Neuronal stem cell (in vitro differentiated cells): ENCODE measurements around the gene IQCF6.

ENCODE experiments used
- DNase-seq: peaks from one replicate; pipeline ENCODE4 v3.0.0-alpha.2; 2013; ENCODE audit warnings: low spot score
- H2AFZ ChIP-seq: one replicate; pipeline ENCODE4 v1.6.1; 2013; ENCODE audit warnings: mild to moderate bottlenecking, low read length, inconsistent platforms
- H2AK5ac ChIP-seq: 2 replicates; pipeline ENCODE4 v1.6.1; 2013; ENCODE audit warnings: low read depth, mild to moderate bottlenecking, inconsistent platforms, low read length, moderate library complexity, mixed read lengths
- H2BK120ac ChIP-seq: 2 replicates; pipeline ENCODE4 v1.6.1; 2013; ENCODE audit warnings: low read depth, mild to moderate bottlenecking, inconsistent platforms, low read length, moderate library complexity, mixed read lengths
- H2BK12ac ChIP-seq: one replicate; pipeline ENCODE4 v1.6.1; 2013; ENCODE audit warnings: low read length, inconsistent platforms
- H2BK15ac ChIP-seq: 2 replicates; pipeline ENCODE4 v1.6.1; 2013; ENCODE audit warnings: mild to moderate bottlenecking, low read length, inconsistent platforms, mixed read lengths
- H2BK5ac ChIP-seq: one replicate; pipeline ENCODE4 v1.6.1; 2013; ENCODE audit warnings: inconsistent platforms, mild to moderate bottlenecking, low read length, moderate library complexity
- H3K14ac ChIP-seq: one replicate; pipeline ENCODE4 v1.6.1; 2013; ENCODE audit warnings: low read length, inconsistent platforms
- H3K18ac ChIP-seq: 2 replicates; pipeline ENCODE4 v1.6.1; 2013; ENCODE audit warnings: low read length, inconsistent platforms
- H3K23ac ChIP-seq: 2 replicates; pipeline ENCODE4 v1.6.1; 2013; ENCODE audit warnings: low read depth, mild to moderate bottlenecking, mixed read lengths, low read length, inconsistent platforms; ENCODE audit not compliant: poor library complexity
- H3K27ac ChIP-seq: replicated peaks from 3 replicates; pipeline ENCODE4 v1.5.1; 2013; ENCODE audit warnings: low read length, inconsistent platforms
- H3K27me3 ChIP-seq, 3 experiments: 2 replicates each; pipeline ENCODE4 v1.6.1; 2013; ENCODE audit warnings: low read length in 3 of 3, mild to moderate bottlenecking in 2 of 3, inconsistent platforms in 1 of 3, low read depth in 1 of 3, mixed read lengths in 1 of 3, moderate library complexity in 1 of 3; ENCODE audit not compliant: control insufficient read depth in 3 of 3, insufficient read depth in 3 of 3
- H3K36me3 ChIP-seq, 2 donors: replicated peaks in 1 of 2; 2 replicates each; pipeline ENCODE4 v1.6.1; 2013; ENCODE audit warnings: low read length in 2 of 2; ENCODE audit not compliant: control insufficient read depth in 2 of 2, insufficient read depth in 2 of 2
- H3K4ac ChIP-seq: 2 replicates; pipeline ENCODE4 v1.6.1; 2013; ENCODE audit warnings: inconsistent platforms, mild to moderate bottlenecking, low read length, moderate library complexity
- H3K4me1 ChIP-seq, 2 donors: 1 replicate in 1 of 2; 2 replicates in 1 of 2; pipeline ENCODE4 v1.6.1; 2013; ENCODE audit warnings: low read length in 2 of 2, low read depth in 1 of 2; ENCODE audit not compliant: control insufficient read depth in 2 of 2, insufficient read depth in 1 of 2
- H3K4me2 ChIP-seq: one replicate; pipeline ENCODE4 v1.6.1; 2013; ENCODE audit warnings: mild to moderate bottlenecking, low read length, inconsistent platforms; ENCODE audit not compliant: insufficient read depth, poor library complexity, severe bottlenecking
- H3K4me3 ChIP-seq, 2 donors: 2 replicates each; pipeline ENCODE4 v1.5.1; 2013; ENCODE audit warnings: low read length in 2 of 2, mild to moderate bottlenecking in 2 of 2, inconsistent platforms in 1 of 2, moderate library complexity in 1 of 2
- H3K79me1 ChIP-seq: one replicate; pipeline ENCODE4 v1.6.1; 2013; ENCODE audit warnings: low read depth, mild to moderate bottlenecking, inconsistent platforms, low read length, moderate library complexity
- H3K9ac ChIP-seq: one replicate; pipeline ENCODE4 v1.6.1; 2013; ENCODE audit warnings: mild to moderate bottlenecking, low read depth, low read length, inconsistent platforms; ENCODE audit not compliant: poor library complexity
- H3K9me3 ChIP-seq, 2 donors: replicated peaks in 1 of 2; 2 replicates each; pipeline versions ENCODE3 to v1.6.1; 2013; ENCODE audit warnings: low read length in 2 of 2, mild to moderate bottlenecking in 2 of 2, inconsistent platforms in 1 of 2, low read depth in 1 of 2, mixed read lengths in 1 of 2, moderate library complexity in 1 of 2; ENCODE audit not compliant: control insufficient read depth in 2 of 2, insufficient read depth in 1 of 2
- H4K8ac ChIP-seq: one replicate; pipeline ENCODE4 v1.6.1; 2013; ENCODE audit warnings: low read depth, mild to moderate bottlenecking, inconsistent platforms, low read length, moderate library complexity
- H4K91ac ChIP-seq: one replicate; pipeline ENCODE4 v1.6.1; 2013; ENCODE audit warnings: low read length, low read depth, mild to moderate bottlenecking, inconsistent platforms; ENCODE audit not compliant: poor library complexity
- WGBS, 2 donors: extraction: QIAGEN DNeasy Blood & Tissue Kit; methylation state at CpG; one replicate each; pipeline ENCODE4 v1.1.7; 2013; ENCODE audit warnings: missing lambda C conversion rate in 2 of 2, mixed read lengths in 1 of 2; ENCODE audit not compliant: insufficient read length in 2 of 2, insufficient replicate concordance in 1 of 2; ENCODE audit errors: extremely low coverage in 2 of 2; 5-methylcytosine and 5-hydroxymethylcytosine counted together

Gene IQCF6

DNA sequence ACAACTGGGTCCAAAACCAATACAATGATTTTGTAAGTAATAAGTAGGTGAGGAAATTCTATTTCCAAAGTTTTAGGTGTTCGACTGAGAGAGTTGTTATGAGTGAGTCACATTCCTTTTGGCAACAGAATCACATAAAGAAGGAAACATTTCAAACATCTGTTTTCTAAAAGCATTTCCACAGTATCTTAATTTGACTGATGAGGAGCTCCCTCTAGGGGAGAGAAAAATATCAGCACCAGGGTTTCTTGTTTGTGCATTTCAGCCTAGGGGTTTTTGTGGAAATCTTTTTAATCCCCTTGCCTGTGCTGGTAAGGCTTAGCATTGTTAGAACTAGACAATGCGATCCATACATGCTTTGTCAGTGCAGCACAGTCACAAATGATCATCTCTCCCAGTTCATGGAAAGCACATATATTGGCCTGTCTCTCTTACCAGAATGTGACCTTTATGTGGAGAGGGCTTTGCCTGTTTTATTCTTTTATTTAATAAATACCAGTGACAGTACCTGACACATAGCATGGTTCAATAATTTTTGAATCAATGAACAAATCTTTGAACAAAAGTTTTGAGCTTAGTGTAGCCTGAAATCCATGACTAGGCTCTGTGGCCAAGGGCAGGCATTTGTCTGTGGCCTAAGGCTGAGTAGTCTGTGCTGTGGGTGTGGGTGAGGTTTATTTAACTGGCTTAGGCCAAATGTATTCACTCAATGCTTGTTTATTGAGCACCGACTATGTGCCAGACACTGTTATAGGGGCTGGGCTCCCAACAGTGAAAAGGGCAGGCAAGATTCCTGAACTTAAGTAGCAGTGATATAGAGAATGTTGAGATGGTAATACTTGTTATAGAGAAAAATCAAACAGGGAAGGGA lies 21.1 kb upstream of the IQCF6 start:
- Histone ChIP-seq H3K4ac (no peak overlapping the region), H2BK12ac (no peak overlapping the region), H4K91ac (no peak overlapping the region), H3K4me2 (no peak overlapping the region), H3K4me3 (no peak overlapping the region), H3K18ac (no peak overlapping the region), H2BK120ac (no peak overlapping the region), H3K36me3 (no peaks in the 10 kb centered on the region), H3K9me3 (no peaks in the 10 kb centered on the region), H3K27me3 (peaks cover 0 to 38% (median 0%) of the 10 kb centered on the region in 3 experiments), H3K27ac (no peak overlapping the region), H4K8ac (no peak overlapping the region), H2BK5ac (no peak overlapping the region), H2AK5ac (no peak overlapping the region), H3K14ac (no peak overlapping the region), H3K79me1 (no peaks in the 10 kb centered on the region), H3K4me1 (peaks cover 10% of the 10 kb centered on the region in 2 donors), H2AFZ (no peak overlapping the region), H3K23ac (no peak overlapping the region), H2BK15ac (no peak overlapping the region), H3K9ac (no peak overlapping the region)
- WGBS, 2 donors = no CpG with 5 or more reads among the region's 3 CpGs
- peak; percentile 75 for DNase-seq

DNA sequence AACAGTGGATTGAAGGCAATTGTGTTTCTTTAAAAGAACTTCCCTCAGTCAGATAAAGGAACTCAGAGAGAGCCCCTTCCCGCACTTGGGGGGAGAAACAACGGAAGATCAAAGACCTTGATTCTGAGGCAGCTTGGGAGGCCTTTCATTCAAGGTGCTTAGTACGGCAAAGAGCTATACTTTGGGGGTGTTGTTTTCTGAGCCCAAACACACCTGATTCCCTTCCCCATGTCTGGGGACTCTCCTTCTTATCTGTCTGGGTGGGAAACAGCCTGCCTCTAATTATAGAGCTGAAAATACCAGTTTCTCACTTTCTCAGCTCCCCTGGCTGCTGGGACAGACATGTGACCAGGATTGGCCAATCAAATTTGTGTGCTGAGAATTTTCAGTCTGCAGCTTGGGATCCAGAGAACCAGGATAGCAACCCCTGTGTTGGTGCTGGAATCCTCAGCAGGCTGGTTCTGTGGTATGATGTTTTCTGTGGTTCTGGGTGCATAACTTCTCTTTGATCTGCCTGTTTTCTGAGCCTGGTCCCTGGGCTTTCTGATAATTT lies 19.4 kb upstream of the IQCF6 start:
- WGBS, 2 donors = no CpG with 5 or more reads among the region's 3 CpGs
- Histone ChIP-seq H4K91ac (no peak overlapping the region), H3K4ac (no peak overlapping the region), H3K4me1 (peaks cover 10% of the 10 kb centered on the region in 2 donors), H3K9me3 (no peaks in the 10 kb centered on the region), H4K8ac (no peak overlapping the region), H3K4me3 (no peak overlapping the region), H3K23ac (no peak overlapping the region), H2AFZ (peak overlapping the region; percentile 68), H3K27me3 (peaks cover 0 to 38% (median 0%) of the 10 kb centered on the region in 3 experiments), H2BK5ac (no peak overlapping the region), H3K14ac (no peak overlapping the region), H3K4me2 (no peak overlapping the region), H2BK15ac (no peak overlapping the region), H2AK5ac (no peak overlapping the region), H3K9ac (no peak overlapping the region), H3K27ac (no peak overlapping the region), H2BK12ac (no peak overlapping the region), H3K36me3 (no peaks in the 10 kb centered on the region), H3K79me1 (no peaks in the 10 kb centered on the region), H3K18ac (no peak overlapping the region), H2BK120ac (no peak overlapping the region)
- DNase-seq = peak; percentile 26

DNA sequence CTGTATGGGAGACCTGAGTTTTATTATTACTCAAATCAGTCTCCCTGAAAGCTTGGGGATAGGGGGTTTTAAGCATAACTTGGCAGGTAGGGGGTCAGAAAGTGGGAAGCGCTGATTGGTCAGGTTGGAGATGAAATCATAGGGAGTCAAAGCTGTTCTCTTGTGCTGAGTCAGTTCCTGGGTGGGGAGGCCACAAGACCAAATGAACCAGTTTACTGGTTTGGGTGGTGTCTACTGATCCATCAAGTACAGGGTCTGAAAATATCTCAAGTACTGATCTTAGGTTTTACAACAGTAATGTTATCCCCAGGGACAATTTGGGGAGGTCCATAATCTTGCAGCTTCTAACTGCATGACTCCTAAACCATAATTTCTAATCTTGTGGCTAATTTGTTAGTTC lies 17.8 kb upstream of the IQCF6 start:
- H3K36me3 ChIP-seq = no peaks in the 10 kb centered on the region
- H3K4me3 ChIP-seq = no peak overlapping the region
- H3K14ac ChIP-seq = no peak overlapping the region
- H3K4me1 ChIP-seq = peaks cover 3 to 4% of the 10 kb centered on the region in 2 donors
- no peak overlapping the region for H2BK12ac ChIP-seq
- no peaks in the 10 kb centered on the region for H3K9me3 ChIP-seq
- WGBS, 2 donors = no CpG with 5 or more reads among the region's 1 CpG
- no peak overlapping the region for H3K27ac ChIP-seq
- no peak overlapping the region for H3K23ac ChIP-seq
- H3K27me3 ChIP-seq = peaks cover 0 to 34% (median 0%) of the 10 kb centered on the region in 3 experiments
- no peak overlapping the region for H2BK120ac ChIP-seq
- H4K8ac ChIP-seq = no peak overlapping the region
- H2BK5ac ChIP-seq = no peak overlapping the region
- no peak overlapping the region for H2BK15ac ChIP-seq
- H3K18ac ChIP-seq = no peak overlapping the region
- no peak overlapping the region for H3K4me2 ChIP-seq
- H2AK5ac ChIP-seq = no peak overlapping the region
- H3K9ac ChIP-seq = no peak overlapping the region
- no peak overlapping the region for H4K91ac ChIP-seq
- no peak overlapping the region for H2AFZ ChIP-seq
- DNase-seq = no peak
- no peak overlapping the region for H3K4ac ChIP-seq
- H3K79me1 ChIP-seq = no peaks in the 10 kb centered on the region

DNA sequence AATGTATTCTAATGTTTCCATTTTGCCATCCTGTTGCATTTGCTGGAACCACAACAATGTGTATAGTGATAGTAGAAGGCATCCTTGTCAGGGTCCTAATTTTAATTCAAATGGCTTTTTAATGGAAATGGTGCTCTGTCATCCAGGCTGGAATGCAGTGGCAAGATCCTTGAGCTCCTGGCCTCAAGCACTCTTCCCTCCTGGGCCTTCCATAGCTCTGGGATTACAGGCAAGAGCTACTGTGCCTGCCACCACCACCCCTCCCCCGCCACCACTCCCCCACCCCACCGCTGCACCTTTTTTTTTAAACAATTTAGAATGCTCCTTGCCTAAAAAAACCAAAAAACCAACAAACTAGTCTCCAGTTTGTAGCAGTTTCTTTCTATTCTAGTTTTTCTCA lies 15.2 kb upstream of the IQCF6 start:
- no peak overlapping the region for H2BK12ac ChIP-seq
- no CpG with 5 or more reads among the region's 2 CpGs for WGBS, 2 donors
- H2BK120ac ChIP-seq = no peak overlapping the region
- no peak overlapping the region for H3K14ac ChIP-seq
- no peak overlapping the region for H3K4me2 ChIP-seq
- no peak overlapping the region for H4K91ac ChIP-seq
- no peaks in the 10 kb centered on the region for H3K9me3 ChIP-seq
- no peak overlapping the region for H2AFZ ChIP-seq
- no peak overlapping the region for H3K9ac ChIP-seq
- no peak overlapping the region for H3K18ac ChIP-seq
- H2AK5ac ChIP-seq = no peak overlapping the region
- H4K8ac ChIP-seq = no peak overlapping the region
- no peak overlapping the region for H3K27ac ChIP-seq
- DNase-seq = no peak
- no peak overlapping the region for H2BK15ac ChIP-seq
- H3K4me1 ChIP-seq = peaks cover 0 to 2% of the 10 kb centered on the region in 2 donors
- no peak overlapping the region for H3K4me3 ChIP-seq
- no peaks in the 10 kb centered on the region for H3K36me3 ChIP-seq
- H2BK5ac ChIP-seq = no peak overlapping the region
- no peak overlapping the region for H3K4ac ChIP-seq
- peaks cover 0 to 24% (median 0%) of the 10 kb centered on the region in 3 experiments for H3K27me3 ChIP-seq
- no peak overlapping the region for H3K23ac ChIP-seq
- H3K79me1 ChIP-seq = no peaks in the 10 kb centered on the region
